ENCODE results near the gene ZSWIM1.
"Not testable (repeated sequence)": the region's sequence is repeated elsewhere in the genome, so short reads cannot be mapped to it uniquely, and the experiment has no call there.

The ZSWIM1 gene

DNA sequence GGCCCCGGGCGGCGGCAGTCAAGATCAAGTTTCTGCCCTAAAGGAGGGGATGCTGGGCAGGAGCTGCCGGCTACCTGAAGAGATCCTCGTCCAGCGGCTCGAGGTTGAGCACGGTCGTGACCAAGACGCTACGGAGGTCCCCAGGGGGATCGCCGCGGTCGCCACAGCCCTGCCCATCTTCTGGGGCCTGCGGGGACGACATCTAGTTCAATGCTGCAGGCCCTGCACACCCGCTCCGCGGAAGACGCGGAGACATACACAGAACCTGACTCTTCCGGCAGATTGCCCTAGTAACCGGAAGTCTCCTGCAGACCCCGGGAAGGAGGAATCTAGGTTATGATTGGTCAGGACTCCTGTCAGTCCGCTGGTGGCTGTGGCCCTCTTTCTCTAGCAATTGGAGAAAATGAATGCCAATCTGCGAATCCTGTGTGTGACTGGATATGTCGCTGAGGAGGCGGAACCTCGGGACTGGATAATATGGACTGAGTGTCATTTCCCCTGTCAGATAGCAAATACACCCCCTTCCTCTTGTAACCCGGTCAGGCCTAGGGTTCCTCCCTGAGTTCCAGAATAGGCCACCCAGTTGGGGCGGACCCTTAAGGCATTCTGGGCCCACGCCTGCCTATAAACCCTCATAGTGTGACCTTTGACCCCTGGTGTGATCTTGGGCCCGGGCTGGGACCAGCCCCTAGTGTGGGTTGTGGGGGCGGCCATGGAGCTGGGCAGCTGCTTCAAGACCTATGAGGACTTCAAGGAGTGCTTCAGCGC lies 23.7 kb upstream of the ZSWIM1 start, which contains the start of the genes ACOT8 and ZSWIM3:
Gene ACOT8, minus strand, starts transcription at position 279 of the 768 bp plus-strand sequence. Its CDS starts 77 bp downstream, at position 202.
Gene ZSWIM3, plus strand, starts transcription at position 501 of the 768 bp plus-strand sequence. Its CDS starts 212 bp downstream, at position 713.
- peak; percentile 98 for DNase-seq (ENCODE audit: low read depth, low spot score)

DNA sequence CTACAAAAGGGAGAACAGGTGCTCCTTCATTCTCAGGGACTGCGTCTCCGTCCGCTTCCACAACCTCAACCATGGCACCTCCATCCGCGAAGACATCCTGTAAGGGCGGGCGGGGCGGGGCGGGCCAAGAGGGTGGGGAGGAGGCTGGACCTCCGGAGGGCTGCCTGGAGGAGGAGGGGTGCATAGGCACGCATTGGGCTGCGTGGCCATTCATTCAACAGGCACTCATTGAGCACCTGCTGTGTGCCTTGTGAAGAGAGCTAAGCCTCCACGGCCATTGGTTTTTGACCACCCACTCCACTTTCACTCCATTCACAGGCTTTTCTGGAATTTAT lies 23.2 kb upstream of the ZSWIM1 start:
- DNase-seq (ENCODE audit: low read depth, low spot score): no peak

DNA sequence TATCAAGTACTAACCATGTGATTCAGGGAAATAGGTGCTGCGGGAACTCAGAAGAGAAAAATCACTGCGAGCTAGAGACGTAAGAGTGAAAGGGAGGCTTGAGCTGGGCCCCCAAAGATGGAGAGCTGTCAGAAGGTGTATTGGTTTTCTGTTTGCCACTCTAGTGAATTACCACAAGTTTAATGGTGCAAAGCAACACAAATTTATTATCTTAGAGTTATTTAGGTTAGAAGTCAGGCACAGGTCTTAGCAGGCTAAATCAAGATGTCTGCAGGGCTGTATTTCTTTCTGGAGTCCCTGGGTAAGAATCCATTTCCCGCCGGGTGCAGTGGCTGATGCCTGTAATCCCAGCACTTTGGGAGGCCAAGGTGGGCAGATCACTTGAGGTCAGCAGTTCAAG lies 21.1 kb upstream of the ZSWIM1 start:
- DNase-seq (ENCODE audit: low read depth, low spot score): no peak

DNA sequence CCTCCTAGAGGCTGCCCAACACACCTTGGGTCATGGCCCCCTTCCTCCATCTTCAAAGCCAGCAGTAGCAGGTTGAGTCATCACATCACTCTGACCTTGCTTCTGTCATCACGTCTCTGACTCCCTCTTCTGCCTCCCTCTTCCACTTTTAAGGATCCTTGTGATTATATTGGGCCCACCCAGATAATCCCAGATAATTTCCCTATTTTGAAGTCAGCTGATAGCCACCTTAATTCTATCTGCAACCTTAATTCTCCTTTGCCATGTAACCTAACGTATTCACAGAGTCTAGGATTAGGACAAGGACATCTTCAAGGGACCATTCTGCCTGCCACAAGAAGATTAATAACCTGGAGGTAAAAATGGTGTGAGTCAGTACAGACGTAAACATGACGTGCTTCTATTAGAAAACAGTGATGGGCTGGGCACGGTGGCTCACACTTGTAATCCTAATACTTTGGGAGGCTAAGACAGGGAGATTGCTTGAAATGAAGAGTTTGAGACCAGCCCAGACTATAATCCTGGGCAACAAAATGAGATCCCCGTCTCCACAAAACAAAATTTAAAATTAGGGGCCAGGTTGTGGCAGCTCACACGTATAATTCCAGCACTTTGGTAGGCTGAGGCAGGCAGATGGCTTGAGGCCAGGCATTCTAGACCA lies 20.3 kb upstream of the ZSWIM1 start:
- no peak for DNase-seq (ENCODE audit: low read depth, low spot score)

DNA sequence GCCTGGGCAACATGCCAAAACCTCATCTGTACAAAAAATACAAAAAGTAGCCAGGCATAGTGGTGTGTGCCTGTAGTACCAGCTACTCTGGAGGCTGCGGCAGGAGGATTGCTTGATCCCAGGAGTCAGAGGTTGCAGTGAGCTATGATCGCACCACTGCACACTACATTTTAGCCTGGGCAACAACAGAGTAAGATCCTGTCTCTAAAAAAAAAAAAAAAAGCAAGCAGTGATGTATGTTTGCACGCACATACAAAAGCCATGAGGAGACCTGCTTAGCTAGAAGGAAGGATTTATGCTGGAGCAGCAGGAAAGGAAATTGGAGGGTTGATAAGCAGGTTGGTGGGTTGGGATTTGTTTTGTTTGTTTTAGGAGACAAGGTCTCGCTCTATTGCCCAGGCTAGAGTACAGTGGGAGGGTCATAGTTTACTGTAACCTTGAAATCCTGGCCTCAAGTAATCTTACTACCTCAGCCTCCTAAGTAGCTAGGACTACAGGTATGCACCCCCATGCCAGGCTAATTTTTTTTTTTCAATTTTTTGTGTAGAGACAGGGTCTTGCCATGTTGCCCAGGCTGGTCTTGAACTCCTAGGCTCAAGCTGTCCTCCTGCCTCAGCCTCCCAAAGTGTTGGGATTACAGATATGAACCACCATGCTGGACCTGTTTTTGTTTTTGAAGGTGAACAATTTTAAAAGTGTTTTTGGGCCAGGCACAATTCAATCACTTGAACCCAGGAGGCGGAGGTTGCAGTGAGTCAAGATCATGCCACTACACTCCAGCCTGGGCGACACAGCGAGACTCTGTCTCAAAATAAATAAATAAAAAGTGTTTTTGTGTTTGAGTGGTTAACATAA lies 19.6 kb upstream of the ZSWIM1 start:
- DNase-seq (ENCODE audit: low read depth, low spot score): no peak

DNA sequence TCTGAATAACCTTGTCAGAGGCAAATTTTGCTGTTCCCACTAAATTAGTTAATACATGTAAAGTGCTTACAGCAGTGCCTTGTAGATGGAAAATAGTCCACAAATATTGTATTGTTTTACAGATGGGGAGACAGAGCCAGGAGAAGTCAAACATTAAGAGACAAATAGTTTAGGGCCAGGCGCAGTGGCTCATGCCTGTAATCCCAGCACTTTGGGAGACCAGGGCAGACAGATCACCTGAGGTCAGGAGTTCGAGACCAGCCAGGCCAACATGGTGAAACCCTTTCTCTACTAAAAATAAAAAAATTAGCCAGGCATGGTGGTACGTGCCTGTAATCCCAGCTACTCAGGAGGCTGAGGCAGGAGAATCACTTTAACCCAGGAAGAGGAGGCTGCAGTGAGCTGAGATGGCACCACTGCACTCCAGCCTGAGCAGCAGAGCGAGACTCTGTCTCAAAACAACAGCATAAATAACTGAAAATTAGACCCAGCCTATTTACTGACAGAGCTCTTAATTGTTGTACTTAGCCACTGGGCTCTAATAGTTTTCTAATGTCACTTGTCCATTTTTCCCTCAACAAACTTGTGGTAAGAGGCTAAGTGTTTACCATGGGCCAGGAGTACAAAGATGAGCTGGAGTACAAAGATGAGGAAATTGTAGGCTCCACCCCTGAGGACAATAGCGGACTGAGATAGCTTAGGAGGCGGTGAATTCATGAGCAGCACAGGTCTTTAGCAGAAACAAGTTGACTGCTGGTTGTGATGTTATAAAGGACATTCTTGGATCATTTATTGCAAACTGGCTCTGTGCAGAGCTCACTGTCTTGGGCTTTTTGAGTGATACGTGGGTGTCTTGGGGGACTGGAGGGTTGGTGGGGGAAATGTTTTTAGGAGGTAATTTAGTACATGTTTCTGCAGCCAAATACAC lies 17.2 kb upstream of the ZSWIM1 start:
- no peak for DNase-seq (ENCODE audit: low read depth, low spot score)

DNA sequence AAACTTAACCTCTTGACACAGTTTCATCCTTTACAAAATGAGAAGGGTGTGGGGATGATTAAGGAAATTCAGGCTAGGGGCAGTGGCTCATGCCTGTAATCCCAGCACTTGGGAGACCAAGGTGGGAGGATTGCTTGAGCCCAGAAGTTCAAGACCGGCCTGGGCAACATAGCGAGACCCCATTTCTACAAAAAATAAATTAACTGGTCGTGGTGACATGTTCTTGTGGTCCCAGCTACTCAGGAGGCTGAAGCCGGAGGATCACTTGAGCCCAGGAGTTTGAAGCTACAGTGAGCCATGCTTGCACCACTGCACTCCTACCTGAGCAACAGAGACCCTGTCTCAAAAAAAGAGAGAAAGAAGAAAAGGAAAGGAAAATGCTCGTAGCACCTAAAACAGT lies 14.6 kb upstream of the ZSWIM1 start:
- no peak for DNase-seq (ENCODE audit: low read depth, low spot score)

DNA sequence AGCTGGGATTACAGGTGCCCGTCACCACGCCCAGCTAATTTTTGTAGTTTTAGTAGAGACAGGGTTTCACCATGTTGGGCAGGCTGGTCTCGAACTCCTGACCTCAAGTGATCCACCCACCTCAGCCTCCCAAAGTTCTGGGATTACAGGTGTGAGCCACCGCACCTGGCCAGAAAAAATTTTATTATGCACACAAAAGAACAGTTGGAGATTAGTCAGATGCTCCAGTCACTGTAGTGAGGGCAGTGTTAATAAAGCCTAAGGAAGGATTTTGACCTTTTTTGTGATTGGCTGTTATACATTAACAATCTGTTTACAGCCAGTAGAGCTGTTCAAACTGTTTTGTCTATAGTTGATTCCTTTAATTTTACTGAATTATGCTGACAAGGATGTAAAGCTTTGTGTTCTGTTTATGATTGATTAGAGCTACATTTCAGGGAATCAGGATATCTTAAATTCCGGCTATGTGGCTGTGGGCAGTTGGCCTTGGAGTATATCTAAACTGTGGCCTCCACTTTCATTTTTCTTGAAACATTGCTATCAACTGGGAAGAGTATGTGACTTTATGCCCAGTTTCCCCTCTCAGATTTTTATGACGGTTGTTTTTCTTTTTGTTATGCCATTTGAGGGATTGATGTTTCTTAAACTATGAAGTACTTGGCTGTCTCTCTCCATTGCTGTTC lies 13.8 kb upstream of the ZSWIM1 start:
- DNase-seq (ENCODE audit: low read depth, low spot score): no peak

DNA sequence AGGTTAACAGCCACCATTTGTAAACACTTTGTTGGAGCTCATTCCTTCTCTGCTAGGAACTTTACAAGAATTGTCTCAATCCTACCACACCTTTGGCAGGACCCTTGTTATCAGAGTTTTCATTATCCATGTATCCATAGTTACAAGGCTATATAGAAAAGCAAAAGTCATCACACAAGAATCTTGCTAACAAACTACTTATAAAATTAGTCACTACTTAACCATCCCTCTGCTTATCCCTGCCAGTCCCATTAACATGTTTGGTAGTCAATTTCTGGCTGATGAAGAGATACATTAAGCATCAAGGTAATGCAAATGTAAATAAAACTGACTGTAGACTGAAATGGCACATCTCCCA lies 13.2 kb upstream of the ZSWIM1 start:
- DNase-seq (ENCODE audit: low read depth, low spot score): no peak

DNA sequence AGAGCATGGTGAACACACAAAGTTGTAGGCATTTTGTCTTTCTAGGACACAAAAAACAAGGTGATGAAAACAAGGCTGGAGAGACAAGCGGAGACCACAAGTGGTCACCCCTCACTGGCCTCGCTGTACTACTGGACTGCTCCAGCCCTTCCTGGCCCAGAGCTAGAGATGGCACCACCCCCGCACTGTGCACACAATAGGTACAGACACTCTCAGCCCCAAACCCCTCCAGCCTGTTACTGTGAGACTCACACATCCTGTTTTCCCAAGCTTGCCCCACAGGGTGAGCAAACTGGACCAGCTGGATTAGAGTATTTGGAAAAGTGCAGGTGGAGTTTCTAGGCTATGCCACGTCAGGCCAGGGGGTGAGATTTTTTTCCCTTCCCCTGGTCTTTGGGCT lies 8.4 kb upstream of the ZSWIM1 start:
- no peak for DNase-seq (ENCODE audit: low read depth, low spot score)

DNA sequence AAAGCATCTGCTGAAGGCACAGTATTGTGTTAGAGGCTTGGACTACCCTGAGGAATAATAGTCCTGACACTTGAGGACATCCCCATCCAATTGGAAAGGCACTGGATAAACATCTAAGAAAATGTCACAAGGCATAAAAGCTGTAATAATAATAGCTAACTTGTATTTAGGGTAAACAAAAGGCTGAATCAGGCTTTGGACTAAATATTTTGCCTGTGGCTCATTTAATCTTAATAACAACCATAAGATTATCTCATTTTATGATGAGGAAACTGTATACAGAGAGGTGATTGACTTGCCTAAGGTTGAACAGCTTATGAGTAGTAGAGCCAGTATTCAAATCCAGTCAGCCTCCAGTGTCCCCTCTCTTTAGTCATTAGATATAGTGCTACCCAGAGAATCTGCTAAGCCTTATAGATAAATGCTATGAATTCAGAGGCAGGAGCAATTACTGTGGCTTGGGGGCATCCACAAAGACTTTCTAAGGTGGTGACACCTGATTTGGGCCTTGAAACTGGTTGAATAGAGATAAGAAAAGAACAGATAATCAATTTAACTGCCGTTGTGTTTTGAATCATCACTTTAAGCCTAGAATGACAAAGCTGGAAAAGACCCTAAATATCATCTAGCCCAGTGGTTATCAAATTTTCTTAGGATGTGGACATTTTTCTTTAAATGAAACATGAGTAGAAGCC lies 7.5 kb upstream of the ZSWIM1 start:
- no peak for DNase-seq (ENCODE audit: low read depth, low spot score)

DNA sequence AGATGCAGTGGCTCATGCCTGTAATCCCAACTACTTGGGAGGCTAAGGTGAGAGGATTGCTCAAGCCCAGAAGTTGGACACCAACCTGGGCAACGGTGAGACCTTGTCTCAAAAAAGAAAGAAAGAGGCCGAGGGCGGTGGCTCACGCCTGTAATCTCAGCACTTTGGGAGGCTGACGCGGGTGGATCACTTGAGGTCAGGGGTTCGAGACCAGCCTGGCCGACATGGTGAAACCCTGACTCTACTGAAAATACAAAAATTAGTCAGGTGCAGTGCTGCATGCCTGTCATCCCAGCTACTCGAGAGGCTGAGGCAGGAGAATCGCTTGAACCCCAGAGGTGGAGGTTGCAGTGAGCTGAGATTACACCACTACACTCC lies 6.9 kb upstream of the ZSWIM1 start:
- not testable (repeated sequence) for DNase-seq (ENCODE audit: low read depth, low spot score)

DNA sequence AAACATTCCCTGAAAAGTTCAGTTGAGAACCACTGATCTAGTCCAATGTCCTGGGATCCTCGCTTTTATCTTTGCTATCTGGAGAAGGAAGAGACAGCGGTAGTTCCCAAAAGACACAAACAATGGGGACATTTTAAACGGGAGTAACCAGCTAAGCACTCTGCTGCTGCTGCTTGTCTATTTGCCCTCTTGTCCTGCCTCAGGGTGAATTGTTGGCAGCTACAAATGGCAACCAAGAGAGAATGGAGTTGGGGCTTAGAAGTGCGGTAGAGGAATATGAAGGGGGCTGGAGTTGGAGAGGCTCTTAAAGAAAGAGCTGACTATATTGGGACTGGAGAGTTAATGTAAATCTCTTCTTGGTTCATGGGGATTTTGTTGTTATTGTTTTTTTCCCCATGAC lies 6.5 kb upstream of the ZSWIM1 start:
- DNase-seq (ENCODE audit: low read depth, low spot score): no peak

DNA sequence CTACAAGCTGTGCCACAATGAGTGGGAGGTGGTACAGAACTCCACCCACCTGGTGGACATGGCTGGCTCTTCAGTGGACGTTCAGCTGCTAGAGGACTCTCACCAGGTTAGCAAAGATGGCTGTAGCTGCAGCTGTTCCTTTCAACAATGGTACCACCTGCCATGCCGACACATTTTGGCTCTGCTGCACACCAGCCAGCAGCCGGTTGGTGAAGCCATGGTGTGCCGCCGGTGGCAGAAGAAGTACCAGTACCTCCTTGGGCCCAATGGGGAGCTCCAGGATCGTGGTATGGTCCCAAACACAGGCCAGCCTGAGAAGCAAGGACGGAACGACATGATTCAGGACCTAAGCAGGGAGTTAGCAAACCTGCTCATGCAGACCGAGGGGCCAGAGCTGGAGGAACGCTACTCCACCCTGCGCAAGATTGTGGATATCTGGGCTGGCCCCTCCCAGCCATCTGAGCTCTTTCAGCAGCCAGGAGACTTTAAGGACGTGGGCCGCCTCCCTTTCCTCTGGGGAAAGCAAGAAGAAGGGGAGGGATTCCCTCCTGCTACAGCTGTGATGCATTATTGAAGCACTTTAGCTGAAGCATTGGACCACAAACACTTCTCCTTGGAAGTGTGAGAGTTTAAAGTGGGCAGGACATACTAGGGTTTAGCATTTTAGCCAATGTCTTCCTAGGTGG lies 2.8 kb upstream of the ZSWIM1 start:
- DNase-seq (ENCODE audit: low read depth, low spot score): no peak

DNA sequence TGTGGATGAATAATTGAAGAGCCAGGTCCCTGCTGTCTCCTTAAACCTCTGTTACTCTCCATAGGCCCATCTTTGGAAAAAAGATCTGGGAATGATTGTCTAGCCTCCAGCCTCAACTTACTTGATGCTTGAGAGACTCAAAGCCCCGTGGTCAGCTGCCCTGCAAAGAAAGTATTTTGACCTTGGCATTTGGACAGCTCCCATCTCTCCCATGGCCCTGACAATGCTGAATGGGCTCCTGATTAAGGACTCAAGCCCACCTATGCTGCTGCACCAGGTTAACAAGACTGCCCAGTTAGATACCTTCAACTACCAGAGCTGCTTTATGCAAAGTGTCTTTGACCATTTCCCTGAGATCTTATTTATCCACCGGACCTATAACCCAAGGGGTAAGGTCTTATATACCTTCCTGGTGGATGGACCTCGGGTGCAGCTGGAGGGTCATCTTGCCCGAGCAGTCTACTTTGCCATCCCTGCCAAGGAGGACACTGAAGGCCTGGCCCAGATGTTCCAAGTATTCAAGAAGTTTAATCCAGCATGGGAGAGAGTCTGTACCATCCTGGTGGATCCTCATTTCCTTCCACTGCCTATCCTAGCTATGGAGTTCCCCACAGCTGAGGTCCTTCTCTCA lies 1.6 kb downstream of the ZSWIM1 start:
- no peak for DNase-seq (ENCODE audit: low read depth, low spot score)

DNA sequence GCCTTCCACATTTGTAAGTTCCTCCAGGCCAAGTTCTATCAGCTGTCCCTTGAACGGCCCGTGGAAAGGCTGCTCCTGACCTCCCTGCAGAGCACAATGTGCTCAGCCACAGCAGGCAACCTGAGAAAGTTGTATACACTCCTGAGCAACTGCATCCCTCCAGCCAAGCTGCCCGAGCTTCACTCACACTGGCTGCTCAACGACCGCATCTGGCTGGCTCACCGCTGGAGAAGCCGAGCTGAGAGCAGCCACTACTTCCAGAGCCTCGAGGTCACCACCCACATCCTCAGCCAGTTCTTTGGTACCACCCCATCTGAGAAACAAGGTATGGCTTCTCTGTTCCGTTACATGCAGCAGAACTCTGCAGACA lies 2.1 kb downstream of the ZSWIM1 start:
- DNase-seq (ENCODE audit: low read depth, low spot score): no peak

DNA sequence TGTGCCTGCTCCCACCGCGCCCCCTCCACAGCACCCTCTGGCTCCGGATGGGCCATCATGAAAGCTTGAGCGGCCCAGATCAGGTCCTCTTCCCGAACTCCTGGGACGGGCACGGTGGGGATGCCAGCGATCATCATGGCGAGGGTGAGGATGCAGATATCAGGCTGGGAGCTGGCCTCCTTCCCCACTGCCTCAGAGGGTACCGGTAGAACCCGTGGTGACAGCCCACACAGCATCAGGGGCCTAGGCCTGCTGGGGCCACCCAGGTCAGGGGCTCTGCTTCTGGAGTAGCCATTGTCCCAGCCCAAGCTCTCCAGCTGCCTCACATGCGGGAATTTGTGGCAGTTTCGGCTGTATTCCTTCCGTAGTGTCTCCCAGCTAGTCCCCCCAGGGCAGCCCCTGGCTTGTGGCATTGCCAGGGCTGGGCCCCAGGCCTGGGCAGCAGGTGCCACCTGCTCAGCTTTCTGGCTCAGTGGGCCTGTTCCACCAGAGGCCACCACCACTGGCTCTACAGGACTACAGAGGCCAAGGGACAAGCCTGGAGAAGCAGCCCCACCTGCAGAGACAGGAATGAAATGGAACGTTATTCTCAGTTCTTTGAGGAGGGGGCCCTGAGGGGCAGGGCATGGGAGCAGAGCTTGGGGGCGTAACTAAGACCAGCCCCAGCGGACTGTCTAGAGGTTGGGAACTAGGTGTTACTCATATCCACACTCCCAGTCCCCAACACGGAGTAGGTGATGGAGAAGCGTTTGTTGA lies 5.7 kb downstream of the ZSWIM1 start:
- no peak for DNase-seq (ENCODE audit: low read depth, low spot score)

DNA sequence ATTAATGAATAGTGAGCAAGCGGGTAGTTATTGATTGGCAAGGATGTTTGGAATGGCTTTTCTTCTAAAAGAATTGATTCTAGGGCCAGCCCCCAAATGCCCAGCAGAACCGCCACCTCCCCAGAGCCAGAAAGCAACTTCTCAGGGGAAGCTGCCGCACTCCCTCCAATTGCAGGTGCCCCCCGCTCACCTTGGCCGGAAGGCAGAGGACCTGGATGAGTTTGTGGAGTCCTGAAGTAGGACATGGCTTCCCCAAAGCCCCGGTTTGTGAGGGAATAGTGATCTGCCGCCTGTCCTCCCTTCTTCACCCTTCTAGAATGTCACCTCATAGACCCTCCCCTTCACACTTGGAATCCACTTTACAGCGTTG lies 6.3 kb downstream of the ZSWIM1 start, which contains the start of gene SPATA25:
Gene SPATA25, minus strand, starts transcription at position 277 of the 370 bp plus-strand sequence. Its CDS starts 32 bp downstream, at position 245.
- no peak for DNase-seq (ENCODE audit: low read depth, low spot score)

Measured in brain pericyte (primary cell).